ENCODE results near the gene CERS2. TPM values are rescaled to one million over a fixed set of nuclear protein-coding genes. Genes with fewer than 3 reads are reported as not detected.

CERS2 gene
- total RNA-seq, 1 donor from 2014 or later = 106 TPM

- ChIA-PET POLR2A (interaction anchor here (0.7 kb wide), 1 partner anchor 348 kb away, joined by 5 read pairs; no protein-coding TSS in a partner anchor), CTCF (interaction anchor here (0.9 kb wide), 1 partner anchor 14 kb away, joined by 3 read pairs; no protein-coding TSS in a partner anchor)
- DNase-seq (no peak), ATAC-seq (ENCODE audit: low read depth) (no peak)
- Mint-ChIP-seq H3K27ac (no peak overlapping the region), H3K4me3 (no peak overlapping the region), H3K36me3 (ENCODE audit: low read depth) (peaks cover 18% of the 10 kb centered on the region), H3K4me1 (peaks cover 56% of the 10 kb centered on the region), H3K9me3 (no peaks in the 10 kb centered on the region), H3K27me3 (no peaks in the 10 kb centered on the region)
- no peak for TF ChIP-seq CTCF (IDR thresholded peaks at IDR 0.05)
- intact Hi-C loops (cut with micrococcal nuclease) = no loop called here
Observed at GRCh38 chr1:151010346-151010726, 35.7 kb upstream of the CERS2 start.

GRCh38 chr1:151009674-151010345 is 35.2 kb upstream of the CERS2 start:
- Mint-ChIP-seq H3K4me3 (peak overlapping the region; percentile 98), H3K27me3 (no peaks in the 10 kb centered on the region), H3K36me3 (ENCODE audit: low read depth) (peaks cover 18% of the 10 kb centered on the region), H3K27ac (no peak overlapping the region), H3K9me3 (no peaks in the 10 kb centered on the region), H3K4me1 (peaks cover 58% of the 10 kb centered on the region)
- ChIA-PET CTCF (interaction anchor here (0.6 to 0.9 kb wide), 2 partner anchors 14 to 52 kb away, joined by 3 read pairs; no protein-coding TSS in a partner anchor), POLR2A (interaction anchor here (0.7 kb wide), 1 partner anchor 348 kb away, joined by 5 read pairs; no protein-coding TSS in a partner anchor)
- ATAC-seq (ENCODE audit: low read depth) = no peak
- DNase-seq = no peak
- intact Hi-C loops (cut with micrococcal nuclease) = loop anchor here (2.0 to 10.0 kb wide), 7 partner anchors 39 to 602 kb away; partner anchors contain the start of genes CDC42SE1, PSMD4, SNX27 and TNFAIP8L2
- no peak for TF ChIP-seq CTCF (IDR thresholded peaks at IDR 0.05)

- Mint-ChIP-seq H3K27me3 (no peaks in the 10 kb centered on the region), H3K4me1 (peaks cover 63% of the 10 kb centered on the region), H3K4me3 (peak overlapping the region; percentile 98), H3K36me3 (ENCODE audit: low read depth) (peaks cover 18% of the 10 kb centered on the region), H3K27ac (peak overlapping the region; percentile 93), H3K9me3 (no peaks in the 10 kb centered on the region)
- TF ChIP-seq CTCF (IDR thresholded peaks at IDR 0.05) = no peak
- CTCF ChIA-PET = interaction anchor here (0.6 kb wide), 1 partner anchor 52 kb away, joined by 3 read pairs; no protein-coding TSS in a partner anchor
- POLR2A ChIA-PET = no interaction called here
- ATAC-seq (ENCODE audit: low read depth) = no peak
- no peak for DNase-seq
- intact Hi-C loops (cut with micrococcal nuclease) = loop anchor here (2.0 to 10.0 kb wide), 7 partner anchors 40 to 603 kb away; partner anchors contain the start of genes CDC42SE1, PSMD4, SNX27 and TNFAIP8L2
Observed at GRCh38 chr1:151009206-151009587, 34.6 kb upstream of the CERS2 start.

- peak within 1 kb of the TSS; percentile 98 for H3K4me3 Mint-ChIP-seq
Observed at GRCh38 chr1:151008244-151009205, 33.9 kb upstream of the CERS2 start, which contains the start of gene PRUNE1. PRUNE1 (plus strand) TSS chr1:151008449; CDS start chr1:151008633, 184 bp downstream.

More at GRCh38 chr1:151008244-151009205, 33.9 kb upstream of the CERS2 start, which contains the start of gene PRUNE1:
- Mint-ChIP-seq H3K27ac (peak within 1 kb of the TSS; percentile 93), H3K4me1 (peaks cover 67% of the 10 kb centered on the region), H3K36me3 (ENCODE audit: low read depth) (peaks cover 16% of the 10 kb centered on the region), H3K27me3 (no peaks in the 10 kb centered on the region), H3K9me3 (no peaks in the 10 kb centered on the region)
- ChIA-PET POLR2A (interaction anchor here (0.6 kb wide), 1 partner anchor 333 kb away, joined by 4 read pairs; no protein-coding TSS in a partner anchor), CTCF (no interaction called here)
- peak; percentile 91 for DNase-seq
- intact Hi-C loops (cut with micrococcal nuclease) = loop anchor here (1.0 to 10.0 kb wide), 11 partner anchors 29 to 604 kb away; partner anchors contain the start of genes ARNT, CDC42SE1, PSMD4 and SETDB1
- no peak for TF ChIP-seq CTCF (IDR thresholded peaks at IDR 0.05)
- ATAC-seq (ENCODE audit: low read depth) = peak; percentile 94

Measured in activated B cell treated with CpG ODN at 0.5 μM for 24 hours (primary cell).